ENCODE data around the gene CCDC148.

- TF ChIP-seq CTCF (IDR thresholded peaks at IDR 0.05; ENCODE audit: insufficient read depth, low read depth, low read length), result no peak
- TF ChIP-seq EZH2 (IDR thresholded peaks at IDR 0.05; ENCODE audit: insufficient read depth, low read length), result no peak
These were observed 273.8 kb downstream of the CCDC148 start for GRCh38 chr2:158182676-158183295.
